Left ventricle myocardium superior (tissue), 1 donor: ENCODE results near the gene CAMKMT. TPM values are rescaled to one million over a fixed set of nuclear protein-coding genes. Genes with fewer than 3 reads are reported as not detected.
A peak's percentile ranks its signal among the peaks of the same experiment; 100 is the strongest.
"Not testable (repeated sequence)": the region's sequence is repeated elsewhere in the genome, so short reads cannot be mapped to it uniquely, and the experiment has no call there.

Experiments used
- ATAC-seq: fragments of 200-7000 bp; cut with Tn5 transposase; one replicate; pipeline ENCODE4 v1.9.1; 2020; ENCODE audit warnings: mild to moderate bottlenecking, moderate library complexity
- DNase-seq: peaks from one replicate; pipeline ENCODE4 v3.0.0-alpha.2; 2020
- intact Hi-C: fragments of 100-400 bp; cut with micrococcal nuclease; formaldehyde crosslinking; loops from one replicate; pipeline ENCODE4 v1.11.0; 2022
- total RNA-seq: library from RNA; stranded (reverse); fragmentation: NEBNext Ultra II Directional; extraction: Animal tissue kit (Norgen Biotek cat#: 25700); gene quantifications from one replicate; pipeline ENCODE4 v1.2.1, GENCODE V29; 2021
- donor health status: DM: no; HTN: yes; CAD: no; lungs with severe emphysema.

The CAMKMT gene
- total RNA-seq, 1 donor from 2014 or later: 3.3 TPM

GRCh38 chr2:44354761-44355160 lies 7.0 kb upstream of the CAMKMT start:
- intact Hi-C loops: no loop called here
- no peak for DNase-seq
- no peak for ATAC-seq

- intact Hi-C loops: no loop called here
- ATAC-seq (no peak), DNase-seq (peak; percentile 36)
These were observed 3.2 kb upstream of the CAMKMT start for GRCh38 chr2:44358503-44358902.

- DNase-seq: no peak
- peak; percentile 25 for ATAC-seq
- intact Hi-C loops: no loop called here
These were observed 908 bp upstream of the CAMKMT start for GRCh38 chr2:44360749-44361329.

- DNase-seq (peak; percentile 48), ATAC-seq (peak; percentile 50)
- intact Hi-C loops: no loop called here
These were observed 664 bp downstream of the CAMKMT start for GRCh38 chr2:44362207-44363015.

GRCh38 chr2:44364604-44365003 lies 2.9 kb downstream of the CAMKMT start:
- intact Hi-C loops: no loop called here
- no peak for ATAC-seq
- DNase-seq: no peak

GRCh38 chr2:44367591-44367990 lies 5.8 kb downstream of the CAMKMT start:
- ATAC-seq (no peak), DNase-seq (no peak)
- intact Hi-C loops: no loop called here

GRCh38 chr2:44369392-44369791 lies 7.6 kb downstream of the CAMKMT start:
- ATAC-seq: no peak
- DNase-seq: no peak
- intact Hi-C loops: no loop called here

- intact Hi-C loops: no loop called here
- no peak for DNase-seq
- no peak for ATAC-seq
These were observed 9.7 kb downstream of the CAMKMT start for GRCh38 chr2:44371445-44371844.

GRCh38 chr2:44372246-44372645 lies 10.5 kb downstream of the CAMKMT start:
- intact Hi-C loops: no loop called here
- ATAC-seq: no peak
- DNase-seq: no peak

- intact Hi-C loops: no loop called here
- no peak for DNase-seq
- ATAC-seq: no peak
These were observed 15.7 kb downstream of the CAMKMT start for GRCh38 chr2:44377486-44377885.

- DNase-seq, intact Hi-C loops, ATAC-seq: not testable (repeated sequence)
These were observed 23.5 kb downstream of the CAMKMT start for GRCh38 chr2:44385226-44385625.

GRCh38 chr2:44388877-44389276 lies 27.1 kb downstream of the CAMKMT start:
- ATAC-seq (no peak), DNase-seq (no peak)
- intact Hi-C loops: no loop called here

- DNase-seq (no peak), ATAC-seq (no peak)
- intact Hi-C loops: loop anchor here (10.0 kb wide), 1 partner anchor 565 kb away; no protein-coding TSS in a partner anchor
These were observed 28.1 kb downstream of the CAMKMT start for GRCh38 chr2:44389895-44390294.

- ATAC-seq (no peak), DNase-seq (no peak)
- intact Hi-C loops: loop anchor here (10.0 kb wide), 1 partner anchor 562 kb away; no protein-coding TSS in a partner anchor
These were observed 30.7 kb downstream of the CAMKMT start for GRCh38 chr2:44392338-44392943.

- DNase-seq: no peak
- no peak for ATAC-seq
- intact Hi-C loops: loop anchor here (10.0 kb wide), 1 partner anchor 557 kb away; no protein-coding TSS in a partner anchor
These were observed 35.9 kb downstream of the CAMKMT start for GRCh38 chr2:44397447-44398175.

- ATAC-seq: no peak
- no peak for DNase-seq
- intact Hi-C loops: loop anchor here (10.0 kb wide), 1 partner anchor 556 kb away; no protein-coding TSS in a partner anchor
These were observed 36.6 kb downstream of the CAMKMT start for GRCh38 chr2:44398243-44398897.

- DNase-seq (no peak), ATAC-seq (no peak)
- intact Hi-C loops: no loop called here
These were observed 59.0 kb downstream of the CAMKMT start for GRCh38 chr2:44420725-44421124.

- intact Hi-C loops: no loop called here
- DNase-seq (no peak), ATAC-seq (no peak)
These were observed 62.5 kb downstream of the CAMKMT start for GRCh38 chr2:44424211-44424610.

GRCh38 chr2:44429034-44429433 lies 67.3 kb downstream of the CAMKMT start:
- DNase-seq (no peak), ATAC-seq (no peak)
- intact Hi-C loops: no loop called here
